ENCODE data around the gene TLR9. TPM values are rescaled to one million over a fixed set of nuclear protein-coding genes. Genes with fewer than 3 reads are reported as not detected.

TLR9 gene
- total and polyA plus RNA-seq, 8 donors, result 0.21 to 1.5 (median 0.41) TPM; not detected in 1

- H3K27ac ChIP-seq, result no peak overlapping the region
- no peaks in the 10 kb centered on the region for H3K27me3 ChIP-seq
- no peaks in the 10 kb centered on the region for H3K9me3 ChIP-seq
- H3K4me1 ChIP-seq, result peaks cover 37 to 60% of the 10 kb centered on the region in 2 donors
- no peak for TF ChIP-seq CTCF (IDR thresholded peaks at IDR 0.05)
- ATAC-seq (no peak), DNase-seq (no peak)
- intact Hi-C loops (cut with DNase I), result no loop called here
- H3K4me3 ChIP-seq, result no peak overlapping the region
- no peaks in the 10 kb centered on the region for H3K36me3 ChIP-seq
These were observed 33.8 kb downstream of the TLR9 start for GRCh38 chr3:52191663-52192062.

- no peak for TF ChIP-seq CTCF (IDR thresholded peaks at IDR 0.05)
- no peaks in the 10 kb centered on the region for H3K36me3 ChIP-seq
- peaks cover 26 to 54% of the 10 kb centered on the region in 2 donors for H3K4me1 ChIP-seq
- peak overlapping the region in 1 of 2 donors; percentile 70 for H3K27ac ChIP-seq
- H3K4me3 ChIP-seq, result no peak overlapping the region
- H3K9me3 ChIP-seq, result no peaks in the 10 kb centered on the region
- DNase-seq (peak in 2 of 4 donors; percentile 54 to 66), ATAC-seq (peak; percentile 52)
- intact Hi-C loops (cut with DNase I), result no loop called here
- H3K27me3 ChIP-seq, result no peaks in the 10 kb centered on the region
These were observed 35.0 kb downstream of the TLR9 start for GRCh38 chr3:52190294-52191074.

GRCh38 chr3:52188556-52188955 lies 36.9 kb downstream of the TLR9 start:
- no peak for ATAC-seq
- TF ChIP-seq CTCF (IDR thresholded peaks at IDR 0.05), result no peak
- H3K27ac ChIP-seq, result peak overlapping the region; percentile 36 to 70

GRCh38 chr3:52186729-52187128 lies 38.7 kb downstream of the TLR9 start:
- H3K27me3 ChIP-seq, result no peaks in the 10 kb centered on the region
- no peak overlapping the region for H3K27ac ChIP-seq
- DNase-seq (peak in 1 of 4 donors; percentile 22), ATAC-seq (no peak)
- TF ChIP-seq CTCF (IDR thresholded peaks at IDR 0.05), result no peak
- no peaks in the 10 kb centered on the region for H3K36me3 ChIP-seq
- H3K9me3 ChIP-seq, result no peaks in the 10 kb centered on the region
- peaks cover 15 to 38% of the 10 kb centered on the region in 2 donors for H3K4me1 ChIP-seq
- intact Hi-C loops (cut with DNase I), result no loop called here
- no peak overlapping the region for H3K4me3 ChIP-seq

More at GRCh38 chr3:52188556-52188955, 36.9 kb downstream of the TLR9 start:
- no peaks in the 10 kb centered on the region for H3K27me3 ChIP-seq
- H3K36me3 ChIP-seq, result no peaks in the 10 kb centered on the region
- no peak overlapping the region for H3K4me3 ChIP-seq
- DNase-seq, result no peak
- H3K4me1 ChIP-seq, result peaks cover 15 to 38% of the 10 kb centered on the region in 2 donors
- H3K9me3 ChIP-seq, result no peaks in the 10 kb centered on the region
- intact Hi-C loops (cut with DNase I), result no loop called here

- peak in 1 of 4 donors; percentile 29 for DNase-seq
- H3K4me1 ChIP-seq, result peaks cover 12 to 35% of the 10 kb centered on the region in 2 donors
- H3K36me3 ChIP-seq, result no peaks in the 10 kb centered on the region
- H3K9me3 ChIP-seq, result no peaks in the 10 kb centered on the region
- TF ChIP-seq CTCF (IDR thresholded peaks at IDR 0.05), result no peak
- intact Hi-C loops (cut with DNase I), result no loop called here
- no peak overlapping the region for H3K27ac ChIP-seq
- H3K4me3 ChIP-seq, result no peak overlapping the region
- ATAC-seq, result no peak
- H3K27me3 ChIP-seq, result no peaks in the 10 kb centered on the region
These were observed 39.6 kb downstream of the TLR9 start for GRCh38 chr3:52185837-52186236.
